Hematopoietic multipotent progenitor cell treated with erythropoietin and hydrocortisone succinate and interleukin-3 and kit ligand, for 15 days (in vitro differentiated cells): ENCODE data around the gene WHAMM.
"Not testable (repeated sequence)": the region's sequence is repeated elsewhere in the genome, so short reads cannot be mapped to it uniquely, and the experiment has no call there.

ENCODE experiments used
- DNase-seq: peaks from one replicate; pipeline ENCODE4 v3.0.0-alpha.2; 2015; ENCODE audit warnings: low spot score

WHAMM gene

DNA sequence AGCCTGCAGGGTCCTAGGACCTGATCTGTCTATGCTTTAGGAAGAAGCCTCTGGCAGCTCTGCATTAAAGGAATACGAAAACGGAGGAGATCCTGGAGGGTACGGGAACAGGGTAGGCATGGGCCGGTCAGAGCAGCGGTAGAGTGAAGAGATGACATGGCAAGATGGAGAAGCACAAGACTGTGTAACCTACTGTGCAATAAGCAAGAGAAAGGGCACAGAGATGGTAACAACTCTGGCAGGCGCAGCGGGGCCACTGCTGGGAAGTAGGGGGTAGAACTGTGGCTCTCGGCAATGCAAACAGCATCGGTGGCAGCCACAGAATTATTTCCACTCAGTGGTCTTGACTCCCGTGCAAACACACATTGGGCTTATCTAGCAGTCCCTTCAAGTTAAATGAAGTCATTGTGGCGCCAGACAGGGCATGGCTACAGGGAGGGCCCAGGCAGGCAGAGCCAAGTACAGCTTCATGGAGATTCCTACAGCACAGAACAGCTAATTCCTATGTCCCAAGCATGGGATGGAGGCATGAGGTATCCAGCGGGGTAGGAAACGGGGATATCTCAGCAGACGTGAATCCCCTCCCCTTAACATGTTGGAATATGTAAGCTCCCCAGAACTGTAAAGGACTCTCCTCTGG, 28.8 kb downstream of the WHAMM start:
- DNase-seq = no peak

DNA sequence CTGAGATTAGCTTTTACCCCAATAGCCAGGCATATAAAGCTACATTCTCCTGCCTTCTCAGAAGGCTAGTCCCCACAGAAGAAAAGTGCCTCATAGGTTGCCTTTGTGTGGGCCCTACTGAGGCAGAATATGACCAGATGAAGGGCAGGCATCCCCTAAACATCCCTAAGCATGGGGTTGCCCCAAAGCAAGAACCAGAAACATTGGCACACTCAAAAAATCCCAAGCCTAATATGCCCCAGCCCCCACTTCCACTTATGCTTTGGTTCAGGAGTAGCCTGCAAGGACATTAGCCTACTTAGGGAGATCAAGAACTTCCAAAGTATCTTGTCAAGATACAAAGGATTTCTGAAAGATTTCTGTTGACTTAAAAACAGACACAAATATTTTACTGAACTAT, 29.7 kb downstream of the WHAMM start:
- DNase-seq = no peak

DNA sequence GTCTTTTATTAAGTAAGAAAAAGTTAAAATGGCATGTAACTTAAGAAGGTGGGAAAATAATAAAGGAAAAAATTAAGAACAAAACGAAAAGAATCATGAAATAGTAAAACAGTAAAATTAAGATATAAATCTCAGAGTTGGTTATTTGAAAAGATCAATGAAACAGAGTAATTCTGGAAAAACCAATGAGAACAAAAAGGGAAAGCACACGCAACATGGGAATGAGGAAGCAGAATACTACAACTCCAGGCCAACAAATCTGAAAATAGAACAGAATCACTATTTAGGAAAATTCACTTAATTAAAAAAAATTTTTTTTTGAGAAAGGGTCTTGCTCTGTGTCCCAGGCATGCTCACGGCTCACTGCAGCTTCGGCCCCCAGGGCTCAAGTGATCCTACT, 30.7 kb downstream of the WHAMM start:
- no peak for DNase-seq

DNA sequence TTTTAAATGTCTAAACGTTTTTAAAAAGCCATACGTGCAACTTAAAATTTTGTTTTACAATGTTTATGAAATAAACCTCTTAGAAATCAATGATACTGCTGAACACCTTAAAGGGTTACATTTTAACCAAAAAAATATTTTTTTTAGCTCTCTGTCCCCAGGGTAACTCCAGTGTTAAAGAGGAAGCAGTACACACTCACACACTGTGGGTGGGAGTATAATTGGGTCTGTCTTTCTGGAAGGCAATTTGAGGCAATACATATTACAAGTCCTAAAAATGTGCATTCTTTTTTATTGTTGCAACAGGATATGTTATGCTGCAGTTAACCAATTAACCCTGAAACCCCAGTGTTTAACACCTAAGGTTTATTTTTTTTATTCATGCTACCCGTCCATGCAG, 34.1 kb downstream of the WHAMM start:
- DNase-seq = no peak

DNA sequence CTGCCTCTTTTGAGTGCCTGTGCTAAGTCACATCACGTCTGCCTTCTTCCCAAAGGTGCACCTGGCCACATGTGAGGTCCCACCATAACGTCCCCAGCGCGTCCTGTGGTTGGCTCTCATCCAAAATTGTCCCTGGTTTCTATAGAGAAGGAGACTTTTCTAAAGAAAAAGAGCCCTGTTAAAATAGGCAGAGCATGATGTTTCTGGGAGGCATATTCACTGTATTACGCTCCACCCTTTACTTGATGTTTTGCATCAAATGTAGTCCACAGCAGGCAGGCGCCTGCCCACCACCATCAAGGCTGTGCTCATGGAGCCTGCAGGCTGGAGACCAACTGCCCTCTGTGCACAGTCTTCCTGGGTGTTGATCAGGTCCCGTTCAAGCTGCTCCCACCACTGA, 36.3 kb downstream of the WHAMM start:
- no peak for DNase-seq

DNA sequence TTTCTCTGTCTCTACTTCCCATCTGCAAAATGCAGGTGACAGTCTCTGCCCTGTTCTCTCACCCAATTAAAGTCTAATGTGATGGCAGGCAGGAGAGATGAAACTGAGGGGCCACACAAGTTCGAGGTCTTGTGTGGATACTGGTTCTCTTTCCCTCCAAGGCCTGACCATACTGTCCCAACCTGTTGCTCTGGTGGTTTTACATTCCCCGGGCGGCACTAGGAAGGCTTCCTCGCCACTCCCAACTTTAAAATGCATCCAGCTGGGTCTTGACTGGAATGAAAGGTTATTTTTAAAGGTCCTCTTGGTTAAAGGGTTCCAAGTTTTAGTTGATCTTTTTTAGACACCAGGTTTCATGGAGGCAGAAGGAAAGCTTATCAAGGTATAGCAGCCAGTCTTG, 37.2 kb downstream of the WHAMM start:
- DNase-seq = no peak

DNA sequence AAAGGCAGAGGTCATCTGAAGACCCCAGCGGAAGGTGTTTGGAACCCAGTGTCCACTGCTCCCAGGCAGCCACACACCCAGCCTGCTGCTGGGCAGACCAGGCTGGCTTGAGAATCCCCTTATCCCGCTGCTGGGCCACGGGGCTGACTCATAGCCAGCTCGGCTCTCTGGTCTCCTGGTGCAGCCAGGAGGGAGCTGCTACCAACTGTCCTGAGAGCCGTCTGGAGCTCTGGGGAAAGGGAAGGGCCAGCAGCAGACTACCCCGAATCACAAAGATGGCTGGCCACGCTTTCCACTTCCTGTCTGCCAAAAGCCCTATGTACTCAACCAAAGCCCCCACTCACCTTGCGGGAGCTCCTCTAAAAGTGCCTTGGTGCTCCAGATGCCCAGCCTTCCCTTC, 38.3 kb downstream of the WHAMM start:
- no peak for DNase-seq

DNA sequence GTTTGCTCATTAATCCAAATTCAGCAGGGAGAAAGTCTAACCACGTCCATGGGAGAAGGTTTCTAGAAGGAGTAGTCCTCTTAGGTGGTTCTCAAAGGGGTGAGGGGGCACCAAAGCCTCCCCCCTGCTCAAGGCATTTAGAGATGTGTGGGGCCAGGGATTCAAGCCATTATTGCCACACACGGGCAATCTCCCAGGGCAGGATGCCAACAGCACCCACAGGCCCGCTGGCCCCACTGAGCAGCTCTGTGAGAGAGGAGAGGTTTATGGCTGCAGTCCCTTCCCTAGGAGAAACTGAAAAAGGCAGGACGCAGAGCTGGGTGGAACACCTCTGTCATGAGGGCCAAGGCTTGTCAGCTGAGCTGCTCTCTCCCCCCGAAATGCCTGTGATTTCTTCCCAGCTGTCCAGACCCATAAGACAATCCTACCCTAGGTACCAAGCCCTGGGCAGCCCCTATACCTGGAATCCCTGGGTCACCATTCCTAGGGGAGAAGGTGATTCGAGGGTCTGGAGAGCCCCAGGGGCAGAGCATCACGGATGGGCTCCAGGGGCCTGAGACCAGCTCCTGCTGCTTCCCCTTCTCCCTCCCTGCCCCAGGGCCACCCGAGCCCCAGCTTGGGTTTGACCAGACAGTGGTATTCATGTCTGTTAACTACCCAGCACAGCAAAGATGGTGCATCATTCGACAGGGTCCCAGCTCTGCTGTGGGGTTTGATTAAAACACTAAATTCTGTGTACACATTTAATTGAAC, 39.0 kb downstream of the WHAMM start:
- peak; percentile 53 for DNase-seq

DNA sequence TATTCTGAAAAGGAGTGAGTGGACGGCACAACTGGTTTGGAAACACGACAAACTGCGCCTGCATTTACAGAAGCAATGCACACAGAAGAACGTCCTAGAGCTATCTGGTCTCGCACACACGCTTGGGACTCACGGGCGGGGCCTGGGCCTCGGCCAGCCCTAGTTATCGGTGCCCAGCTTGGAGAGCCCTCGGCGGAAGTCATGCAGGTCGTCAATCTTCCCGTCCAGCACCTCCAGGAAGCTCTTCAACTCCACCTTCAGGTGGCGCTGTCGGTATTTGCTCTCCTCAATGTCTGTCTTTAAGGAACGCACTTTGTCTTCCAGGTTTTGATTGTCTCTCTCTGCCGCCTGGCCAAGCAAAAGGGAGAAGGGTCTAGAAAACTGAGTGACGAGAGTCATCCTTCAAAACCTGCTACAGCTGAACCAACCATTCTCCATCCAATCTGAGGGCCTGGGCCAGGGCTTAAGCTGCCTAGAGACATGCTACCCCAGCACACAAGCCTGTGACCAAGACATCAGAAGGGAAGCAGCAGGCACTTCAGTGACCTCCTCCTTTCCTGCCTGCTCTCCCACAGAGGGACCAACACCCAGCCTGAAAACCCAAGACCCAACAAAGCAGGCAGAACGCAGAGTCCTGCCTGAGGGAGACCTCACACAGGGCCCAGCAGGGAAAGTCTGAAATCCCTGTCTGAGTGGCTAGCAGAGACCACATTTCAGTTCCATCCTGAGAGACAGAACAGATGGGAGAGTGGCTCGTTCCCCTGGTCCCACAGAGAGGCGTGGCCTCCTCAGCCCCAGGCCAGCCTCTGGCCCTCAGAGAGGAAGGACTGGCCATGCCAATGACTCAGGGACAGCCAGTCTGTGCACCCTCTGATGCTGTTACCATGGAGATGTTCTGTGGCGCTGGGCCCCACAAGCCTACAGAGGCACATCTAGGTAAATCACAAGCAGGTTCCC, 40.4 kb downstream of the WHAMM start:
- DNase-seq = peak; percentile 99

DNA sequence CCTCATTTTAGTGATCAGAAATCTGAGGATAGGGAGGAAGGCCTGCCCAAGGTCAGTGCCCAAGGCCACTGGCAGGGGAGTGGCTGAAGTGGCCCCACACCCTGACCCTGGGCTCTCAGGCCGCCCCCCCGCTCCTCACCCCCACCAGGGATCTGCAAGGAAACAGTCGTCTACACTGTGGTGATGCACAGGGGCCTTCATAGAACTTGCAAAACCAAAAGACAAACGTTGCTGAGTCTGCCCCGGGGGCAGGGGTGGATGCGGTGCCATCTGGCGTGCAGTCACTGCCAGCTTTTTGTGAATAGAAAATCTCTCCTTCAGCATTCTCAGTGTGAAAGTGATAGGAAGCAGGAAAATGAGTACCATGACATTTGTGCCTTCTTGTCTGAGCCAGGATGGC, 41.3 kb downstream of the WHAMM start:
- DNase-seq = no peak

DNA sequence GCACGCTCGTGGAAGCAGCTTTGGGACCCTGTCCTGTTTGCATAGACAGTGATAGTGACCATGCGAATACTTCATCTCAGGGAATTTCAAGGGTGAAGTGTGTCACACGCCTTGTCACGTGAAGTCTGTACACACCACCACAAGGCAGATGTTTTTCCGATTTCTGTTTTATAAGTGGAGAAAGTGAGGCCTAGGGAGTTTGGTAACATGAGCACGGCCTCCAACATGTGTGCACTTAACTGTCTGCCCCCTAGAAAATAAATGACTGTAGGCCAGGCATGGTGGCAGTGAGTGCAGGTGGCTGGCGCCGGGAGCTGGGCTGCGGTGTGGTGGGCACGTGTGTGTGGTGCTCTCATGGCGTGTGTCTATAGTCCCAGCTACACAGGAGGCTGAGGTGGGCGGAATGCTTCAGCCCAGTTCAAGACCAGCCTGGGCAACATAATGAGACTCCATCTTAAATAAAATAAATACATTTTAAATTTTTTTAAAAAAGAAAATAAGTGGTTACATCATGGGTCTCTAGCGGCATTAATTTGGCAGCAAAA, 42.0 kb downstream of the WHAMM start:
- DNase-seq = no peak

DNA sequence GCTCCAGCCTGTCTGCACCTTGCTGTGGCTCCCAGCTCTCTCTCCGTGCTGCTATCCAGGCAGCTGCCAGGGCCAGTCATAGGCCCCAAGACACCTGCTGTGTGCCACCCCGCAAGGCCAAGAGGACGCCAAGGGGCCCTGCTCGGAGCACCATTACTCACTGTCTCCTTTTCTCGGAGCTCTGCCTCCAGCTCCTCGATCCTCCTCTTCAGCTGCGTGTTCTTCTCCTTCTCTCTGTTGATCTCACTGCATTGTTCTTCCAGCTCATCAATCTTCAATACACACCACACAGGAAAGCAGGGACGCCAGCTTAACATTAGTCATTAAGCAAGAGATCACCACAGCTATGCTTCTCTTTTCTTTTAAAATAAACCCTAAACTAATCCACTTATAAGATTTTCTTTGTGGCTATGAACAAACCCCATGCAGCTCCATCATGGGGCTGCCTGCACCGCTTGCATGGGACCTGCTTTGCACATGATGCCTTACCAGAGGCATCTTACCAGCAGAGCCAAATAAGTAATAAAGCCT, 42.6 kb downstream of the WHAMM start:
- DNase-seq = no peak

DNA sequence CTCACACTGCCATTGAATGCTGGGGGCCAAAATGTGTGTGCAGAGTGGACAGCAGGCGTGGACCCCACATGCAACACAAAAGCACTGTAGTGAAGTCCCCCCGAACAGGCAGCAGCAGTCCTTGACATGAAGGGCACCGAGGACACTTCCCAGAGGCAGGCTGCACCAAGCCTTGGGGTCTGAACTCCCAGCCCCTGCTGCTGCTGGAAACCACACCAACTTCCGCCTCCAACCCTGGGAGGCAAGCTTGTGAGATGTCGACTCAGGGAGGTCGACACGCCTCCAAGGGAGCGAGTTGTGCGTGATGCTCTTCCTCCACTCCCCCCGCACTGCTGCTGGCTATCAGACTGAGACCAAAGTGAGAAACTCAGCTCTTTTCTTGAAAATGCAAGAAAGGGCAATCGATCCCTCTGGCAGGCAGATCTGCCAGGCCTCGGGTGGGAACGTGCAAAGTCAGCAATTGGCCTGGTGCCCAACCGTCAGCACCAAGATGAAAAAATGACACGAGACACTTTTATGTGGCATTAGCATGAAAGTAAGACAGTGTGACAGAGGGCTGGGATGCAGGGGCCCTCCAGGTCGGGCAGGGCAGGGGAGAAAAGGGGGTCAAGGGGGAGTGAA, 43.6 kb downstream of the WHAMM start:
- DNase-seq = peak; percentile 91

DNA sequence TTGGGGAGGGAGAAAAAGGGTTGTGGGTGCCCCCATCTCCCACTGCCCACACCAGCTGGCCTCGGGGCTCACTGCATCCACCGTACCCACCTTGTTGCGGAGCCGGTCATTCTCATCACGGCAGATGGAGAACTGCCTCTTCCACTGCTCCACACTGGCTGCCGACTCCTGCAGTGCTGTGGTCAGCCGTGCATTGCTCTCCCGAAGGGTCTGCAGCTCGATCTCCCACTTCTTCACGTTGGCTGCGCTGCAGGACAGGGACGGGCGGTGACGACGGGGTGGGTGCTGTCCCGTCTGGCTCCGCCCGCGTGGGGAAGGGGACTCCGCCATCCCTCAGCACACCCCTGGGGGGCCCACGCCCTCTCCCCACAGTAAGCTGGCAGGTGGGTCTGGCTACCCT, 45.1 kb downstream of the WHAMM start:
- DNase-seq = no peak

DNA sequence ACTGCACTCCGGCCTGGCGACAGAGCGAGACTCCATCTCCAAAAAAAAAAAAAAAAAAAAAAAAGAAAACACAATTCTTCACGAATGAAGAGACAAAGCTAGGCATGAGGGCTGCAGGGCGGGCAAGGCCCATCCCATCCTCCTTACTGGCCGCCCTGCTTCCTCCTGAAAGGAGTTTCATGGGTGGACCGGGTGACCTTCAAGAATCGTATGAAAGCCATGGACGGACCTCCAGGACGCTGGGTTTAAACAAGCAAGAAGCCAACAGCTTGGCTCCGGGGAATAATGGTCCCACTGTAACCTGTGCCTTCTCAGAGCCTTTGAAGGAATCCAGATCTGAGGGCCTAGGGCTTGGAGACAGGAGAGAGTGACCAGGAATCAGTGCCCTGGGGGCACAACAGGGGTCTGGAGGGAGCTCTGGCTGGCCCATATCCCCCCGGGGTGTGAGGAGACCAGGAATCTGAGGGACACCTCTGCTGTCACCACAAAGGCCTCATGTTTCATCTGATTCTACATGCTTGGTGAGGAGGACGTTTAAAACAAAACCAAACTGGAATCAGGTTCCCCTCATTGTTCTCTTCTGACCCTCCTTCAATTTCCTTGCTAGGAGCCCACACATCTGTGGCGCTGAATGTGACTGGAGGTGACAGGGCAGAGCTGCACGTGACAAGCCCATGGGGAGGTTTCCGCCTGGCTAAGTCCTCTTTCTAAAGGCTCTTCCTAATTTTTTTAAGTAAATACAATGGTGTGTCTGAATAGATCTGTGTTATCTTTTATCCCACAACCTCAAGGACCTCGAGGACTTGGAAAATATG, 46.1 kb downstream of the WHAMM start:
- DNase-seq = peak; percentile 39

DNA sequence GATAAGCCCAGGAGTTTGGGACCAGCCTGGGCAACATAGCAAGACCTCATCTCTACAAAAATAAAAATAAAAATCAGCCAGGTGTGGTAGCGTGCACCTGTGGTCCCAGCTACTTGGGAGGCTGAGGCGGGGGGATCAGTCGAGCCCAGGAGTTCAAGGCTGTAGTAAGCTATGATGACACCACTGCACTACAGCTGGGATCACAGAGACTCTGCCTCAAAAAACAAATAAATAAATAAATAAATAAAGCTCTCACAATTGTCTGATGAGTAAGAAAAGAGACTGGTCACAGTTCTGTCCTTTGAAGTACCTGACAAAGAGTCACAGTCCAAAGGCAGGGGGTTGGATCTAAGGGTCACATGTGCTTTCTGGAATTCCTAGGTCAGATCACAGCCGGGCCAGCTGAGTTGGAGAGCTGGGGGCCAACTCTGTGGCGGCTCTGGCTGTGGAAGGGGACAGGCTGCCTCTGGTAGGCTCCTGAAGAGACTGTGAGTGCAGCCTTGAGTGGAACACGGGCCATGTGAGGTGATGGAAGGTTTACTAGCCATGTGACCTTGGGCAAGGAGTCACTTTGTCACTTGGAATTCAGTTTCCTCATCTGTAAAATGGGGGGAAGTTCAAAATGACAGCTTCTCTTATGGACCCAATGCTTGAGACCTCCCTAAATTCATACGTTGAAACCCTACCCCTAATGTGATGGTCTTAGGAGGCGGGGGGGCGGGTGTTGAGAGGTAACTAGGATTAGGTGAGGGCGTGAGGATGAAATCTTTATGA, 47.2 kb downstream of the WHAMM start:
- no peak for DNase-seq

DNA sequence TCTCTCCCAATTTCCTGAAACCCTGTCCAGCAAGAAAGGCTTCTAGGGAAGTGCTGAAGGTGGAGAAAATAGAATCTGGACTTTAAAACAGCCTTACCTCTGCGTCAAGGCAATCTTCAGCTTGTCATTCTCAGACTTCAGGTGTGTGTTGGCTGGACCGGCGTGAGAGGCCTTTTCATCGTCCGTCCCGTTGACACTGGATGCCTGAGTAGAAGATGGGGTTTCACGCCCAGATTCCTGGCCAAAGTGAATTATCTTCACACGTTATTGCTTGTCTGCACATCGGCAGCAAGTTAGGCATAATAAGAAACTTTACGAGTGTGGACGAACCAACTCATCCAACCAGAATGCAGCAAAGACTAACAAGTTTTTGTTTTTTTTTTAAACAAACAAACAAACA, 49.5 kb downstream of the WHAMM start:
- no peak for DNase-seq

DNA sequence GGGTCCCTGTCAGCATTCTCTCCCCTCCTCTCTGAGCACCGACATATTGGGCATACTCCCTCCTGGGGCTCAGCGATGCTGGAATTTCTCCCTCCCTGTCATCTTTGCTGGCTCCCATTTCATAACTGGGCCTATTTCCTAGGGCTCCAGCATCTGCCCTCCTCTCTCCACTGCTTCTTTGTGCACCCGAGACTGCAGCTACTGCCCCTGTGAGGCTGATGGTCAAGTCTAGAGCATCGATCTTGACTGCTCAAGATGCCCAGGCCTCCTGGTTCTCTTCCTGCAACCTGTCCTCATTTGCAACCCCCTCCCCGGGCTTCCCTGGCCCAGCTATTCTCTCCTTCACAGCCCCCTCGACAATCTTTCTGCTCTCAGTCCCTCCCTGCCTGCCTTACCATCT, 53.5 kb downstream of the WHAMM start:
- DNase-seq = no peak

DNA sequence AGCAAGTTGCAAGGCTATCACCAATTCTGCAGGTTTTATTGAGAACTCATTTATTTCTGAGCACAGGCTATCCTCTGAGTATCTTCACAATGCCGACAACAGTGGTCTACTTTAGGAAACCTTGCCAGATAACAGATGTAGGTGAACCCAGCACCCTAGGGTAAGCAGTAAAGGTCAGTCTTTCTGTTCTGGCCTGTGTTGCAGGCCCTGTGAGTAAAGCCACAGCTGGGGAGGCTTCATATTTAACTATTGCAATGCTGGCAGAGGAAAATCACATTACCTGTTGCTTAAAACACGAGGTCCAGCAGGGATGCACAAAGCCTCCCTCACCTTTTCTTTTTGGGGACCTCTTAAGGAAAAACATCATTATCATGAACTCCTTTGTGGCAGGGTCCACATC, 55.5 kb downstream of the WHAMM start:
- no peak for DNase-seq

DNA sequence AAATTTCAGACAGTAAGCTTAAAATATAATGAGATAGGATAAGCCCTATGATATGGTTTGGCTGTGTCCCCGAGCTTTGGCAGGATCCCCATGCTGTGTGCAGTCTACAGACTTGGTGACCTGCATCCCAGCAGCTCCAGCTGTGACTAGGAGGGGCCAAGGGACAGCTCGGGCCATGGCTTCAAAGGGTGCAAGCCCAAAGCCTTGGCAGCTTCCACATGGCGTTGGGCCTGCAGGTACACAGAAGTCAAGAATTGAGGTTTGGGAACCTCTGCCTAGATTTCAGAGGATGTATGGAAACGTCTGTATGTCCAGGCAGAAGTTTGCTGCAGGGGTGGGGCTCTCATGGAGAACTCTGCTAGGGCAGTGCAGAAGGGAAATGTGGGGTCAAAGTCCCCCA, 56.2 kb downstream of the WHAMM start:
- not testable (repeated sequence) for DNase-seq
